GM12878 (cell line): ENCODE measurements around the gene ANP32E. TPM values are rescaled to one million over a fixed set of nuclear protein-coding genes. Genes with fewer than 3 reads are reported as not detected.

ENCODE experiments used
- CEBPB ChIP-seq, 2 experiments: fragments of 150-350 bp in 1 of 2; IDR thresholded peaks; 2 replicates each; pipeline ENCODE4 v1.6.1; 2012 to 2014; ENCODE audit warnings: low read depth in 2 of 2, low read length in 2 of 2, borderline replicate concordance in 1 of 2, inconsistent platforms in 1 of 2
- CTCF ChIP-seq, 3 experiments: IDR thresholded peaks in 2 of 3; conservative IDR thresholded peaks in 1 of 3; 2 replicates each; pipeline ENCODE4 v1.5.1; 2011; ENCODE audit warnings: low read depth in 3 of 3, low read length in 3 of 3, mild to moderate bottlenecking in 3 of 3, control low read depth in 2 of 3, moderate library complexity in 2 of 3, inconsistent platforms in 1 of 3, mixed read lengths in 1 of 3; ENCODE audit not compliant: control insufficient read depth in 2 of 3, insufficient read depth in 1 of 3; ENCODE audit errors: extremely low read depth in 1 of 3
- DPF2 ChIP-seq: fragments of 450-650 bp; IDR thresholded peaks from 2 replicates; pipeline ENCODE4 v1.6.1; 2017; ENCODE audit warnings: mild to moderate bottlenecking
- FOXK2 ChIP-seq: fragments of 450-650 bp; IDR thresholded peaks from 2 replicates; pipeline ENCODE4 v1.6.1; 2017; ENCODE audit warnings: mild to moderate bottlenecking, moderate library complexity
- JUNB ChIP-seq: IDR thresholded peaks from 2 replicates; pipeline ENCODE4 v1.6.1; 2016; ENCODE audit warnings: antibody characterized with exemption, mild to moderate bottlenecking
- JUND ChIP-seq: IDR thresholded peaks from 2 replicates; pipeline ENCODE4 v1.6.1; 2012; ENCODE audit warnings: low read depth, mild to moderate bottlenecking, low read length, improper control_type of control experiment, moderate library complexity
- KAT2A ChIP-seq: conservative IDR thresholded peaks from 2 replicates; pipeline ENCODE4 v1.6.1; 2011; ENCODE audit warnings: low read depth, low read length; ENCODE audit not compliant: control insufficient read depth
- MEF2A ChIP-seq: IDR thresholded peaks from 2 replicates; pipeline ENCODE4 v1.6.1; 2011; ENCODE audit warnings: low read depth, mild to moderate bottlenecking, low read length, moderate library complexity; ENCODE audit not compliant: insufficient read depth
- MTA2 ChIP-seq: fragments of 450-650 bp; IDR thresholded peaks from 2 replicates; pipeline ENCODE4 v1.6.1; 2016; ENCODE audit warnings: low read depth, mild to moderate bottlenecking, moderate library complexity
- PRDM15 ChIP-seq: fragments of 450-650 bp; formaldehyde crosslinking; IDR thresholded peaks from 2 replicates; pipeline ENCODE4 v1.4.0; 2020; ENCODE audit warnings: mild to moderate bottlenecking, moderate library complexity
- SMAD1 ChIP-seq: fragments of 450-650 bp; IDR thresholded peaks from 2 replicates; pipeline ENCODE4 v1.6.1; 2018; ENCODE audit warnings: mild to moderate bottlenecking, low read depth; ENCODE audit not compliant: partially characterized antibody
- SPI1 ChIP-seq: IDR thresholded peaks from 2 replicates; pipeline ENCODE4 v1.6.1; 2011; ENCODE audit warnings: low read depth, mild to moderate bottlenecking, low read length, moderate library complexity, borderline replicate concordance; ENCODE audit not compliant: insufficient read depth
- ZSCAN29 ChIP-seq: fragments of 450-650 bp; IDR thresholded peaks from 2 replicates; pipeline ENCODE4 v1.6.1; 2017; ENCODE audit warnings: mild to moderate bottlenecking, moderate library complexity
- polyA plus RNA-seq, 11 experiments: library from polyadenylated mRNA; depleted of rRNA in 4 of 11; unstranded in 6 of 11; stranded (reverse) in 5 of 11; fragments of >200 nt; fragmentation: Nextera tagmentation in 4 of 11; fragmentation: Illumina TruSeq in 1 of 11; extraction: Ambion mirVana in 4 of 11; extraction: Trizol in 1 of 11; gene quantifications; 1 replicate in 1 of 11; 2 replicates in 10 of 11; pipeline versions ENCODE4 v1.2.1 to v1.2.3, GENCODE V29; 2011 to 2016; ENCODE audit warnings: inconsistent platforms in 2 of 11, missing spikeins in 2 of 11, low read depth in 1 of 11
- total RNA-seq, 4 experiments: library from RNA; depleted of rRNA in 3 of 4; stranded (reverse); fragments of >200 nt in 3 of 4; fragmentation: Illumina TruSeq in 1 of 4; extraction: Trizol in 1 of 4; gene quantifications; 2 replicates each; pipeline versions ENCODE4 v1.2.1 to v1.2.3, GENCODE V29; 2013 to 2021

The ANP32E gene
- total and polyA plus RNA-seq, 10 of the 15 experiments (the other 5 are each of a cell fraction or from before 2014, with no cell fraction given), result 59.2 to 250 (median 121) TPM

GRCh38 chr1:150235852-150236613, at the start of gene ANP32E (continued):
- TF ChIP-seq CTCF (IDR thresholded peaks at IDR 0.05 in 2 of 3, conservative IDR thresholded peaks at IDR 0.05 in 1 of 3; ENCODE audit: control insufficient read depth in 2 of 3, extremely low read depth in 1 of 3, insufficient read depth in 1 of 3, low read depth in 3 of 3, low read length in 3 of 3), result no peak; a peak in 2 of 6 replicates
- TF ChIP-seq KAT2A, result no peak
- TF ChIP-seq FOXK2, result no peak
- peak; percentile 51; the same call in 1 of the 2 replicates for TF ChIP-seq SPI1
- TF ChIP-seq DPF2, result peak; percentile 90
- peak; percentile 91 for TF ChIP-seq SMAD1
- no peak for TF ChIP-seq CEBPB (IDR thresholded peaks at IDR 0.05; ENCODE audit: borderline replicate concordance in 1 of 2, low read depth in 2 of 2, low read length in 2 of 2)
- 0 out of 2 replicates have a peak, but pooled peaks have one; percentile 33 for TF ChIP-seq JUND
- TF ChIP-seq PRDM15 (CRISPR knock-in tag), result no peak
- TF ChIP-seq MEF2A, result no peak
- no peak for TF ChIP-seq JUNB
- 0 out of 2 replicates have a peak, but pooled peaks have one; percentile 40 for TF ChIP-seq ZSCAN29
- TF ChIP-seq MTA2, result peak; percentile 45
